ENCODE measurements around the gene VPREB3.

VPREB3 gene

DNA sequence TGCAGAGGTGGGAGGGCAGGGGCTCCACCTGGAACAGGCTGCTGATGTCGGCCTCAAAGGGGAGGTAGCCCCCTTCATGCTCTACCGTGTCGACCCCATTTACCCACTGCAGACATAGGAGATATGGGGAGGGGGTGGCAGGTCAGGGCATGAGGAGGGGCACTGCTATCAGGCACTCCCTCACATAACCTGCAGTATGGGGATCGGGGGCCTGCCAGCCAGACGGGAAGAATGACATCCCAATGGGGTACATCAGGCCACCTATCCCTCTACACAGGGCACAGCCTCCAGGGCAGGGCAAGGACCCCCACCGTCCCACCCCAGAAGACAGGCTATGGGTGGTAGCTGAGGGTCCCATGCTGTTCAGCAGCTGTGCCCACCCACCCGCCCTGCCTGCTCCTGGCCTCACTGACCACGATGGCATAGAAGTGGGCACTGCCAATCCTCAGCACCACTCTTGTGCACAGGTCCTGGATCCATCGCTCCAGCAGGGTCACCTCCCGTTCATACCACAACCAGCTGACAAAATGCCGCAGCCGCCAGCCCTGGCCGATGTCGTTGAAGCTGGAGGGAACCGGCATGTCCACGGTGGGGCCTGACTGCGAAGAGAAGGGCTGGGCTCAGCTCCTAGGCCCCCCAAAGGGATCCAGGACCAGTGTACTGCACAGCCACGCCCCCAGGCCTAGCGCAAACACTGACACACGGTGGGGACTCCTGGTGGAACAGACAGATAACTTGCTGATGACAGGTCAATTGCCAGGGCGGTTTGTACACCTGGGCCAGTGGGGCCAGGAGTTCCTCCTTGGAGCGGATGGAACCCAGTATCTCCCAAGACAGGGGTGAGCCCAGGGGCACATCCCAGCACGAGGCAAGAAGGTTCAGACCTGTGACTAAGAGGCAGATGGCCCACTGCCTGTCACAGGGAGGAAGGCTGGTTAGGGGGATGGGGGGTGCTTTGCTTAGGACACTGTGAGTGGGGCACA is 39.3 kb downstream of the VPREB3 start:
- H3K4me3 ChIP-seq (ENCODE audit: low read length): no peak overlapping the region
- DNase-seq (ENCODE audit: low read depth): no peak
- no peak for TF ChIP-seq CTCF (conservative IDR thresholded peaks at IDR 0.05; ENCODE audit: low read depth, low read length)

- DNase-seq (ENCODE audit: low read depth): no peak
- no peak for TF ChIP-seq CTCF (conservative IDR thresholded peaks at IDR 0.05; ENCODE audit: low read depth, low read length)
- H3K4me3 ChIP-seq (ENCODE audit: low read length): no peak overlapping the region
Observed at GRCh38 chr22:23713696-23714595, 40.3 kb downstream of the VPREB3 start.

- no peak for TF ChIP-seq CTCF (conservative IDR thresholded peaks at IDR 0.05; ENCODE audit: low read depth, low read length)
- H3K4me3 ChIP-seq (ENCODE audit: low read length): no peak overlapping the region
- no peak for DNase-seq (ENCODE audit: low read depth)
Observed at GRCh38 chr22:23712256-23712655, 42.0 kb downstream of the VPREB3 start.

GRCh38 chr22:23709107-23709506 is 45.1 kb downstream of the VPREB3 start:
- no peak for TF ChIP-seq CTCF (conservative IDR thresholded peaks at IDR 0.05; ENCODE audit: low read depth, low read length)
- no peak for DNase-seq (ENCODE audit: low read depth)
- H3K4me3 ChIP-seq (ENCODE audit: low read length): no peak overlapping the region

- no peak for DNase-seq (ENCODE audit: low read depth)
- TF ChIP-seq CTCF (conservative IDR thresholded peaks at IDR 0.05; ENCODE audit: low read depth, low read length): no peak
- H3K4me3 ChIP-seq (ENCODE audit: low read length): no peak overlapping the region
Observed at GRCh38 chr22:23708270-23708669, 46.0 kb downstream of the VPREB3 start.

DNA sequence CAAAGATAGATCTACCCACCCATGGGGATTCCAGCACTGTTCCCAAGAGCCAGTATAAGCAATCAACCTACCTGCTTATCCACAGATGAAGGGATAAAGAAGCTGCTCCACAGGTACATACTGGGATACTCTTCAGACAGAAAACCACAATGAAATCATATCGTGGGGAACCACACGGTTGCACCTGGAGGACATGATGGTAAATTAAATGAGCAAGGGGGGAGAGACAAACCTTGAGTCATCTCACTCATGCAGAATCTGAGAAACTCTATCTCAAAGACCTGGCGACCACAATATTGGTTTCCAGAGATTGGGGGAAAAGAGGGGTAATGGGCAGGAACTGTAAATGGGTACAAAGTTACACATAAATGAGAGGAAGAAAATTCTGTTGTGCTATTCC is 48.9 kb downstream of the VPREB3 start:
- TF ChIP-seq CTCF (conservative IDR thresholded peaks at IDR 0.05; ENCODE audit: low read depth, low read length): no peak
- no peak for DNase-seq (ENCODE audit: low read depth)
- no peak overlapping the region for H3K4me3 ChIP-seq (ENCODE audit: low read length)

Data from retinal pigment epithelial cell (primary cell).